NCI-H345 treated with DMSO at 0.1 percent for 48 hours (cell line): ENCODE data around the gene INO80E.
"Not testable (repeated sequence)": the region's sequence is repeated elsewhere in the genome, so short reads cannot be mapped to it uniquely, and the experiment has no call there.

Experiments
- DNase-seq: peaks from one replicate; lab custom pipeline; 2025; ENCODE audit not compliant: unreplicated experiment; lab: John Stamatoyannopoulos, UW

The INO80E gene

GRCh38 chr16:29995911-29996765, at the start of gene INO80E:
Gene INO80E, plus strand, starts transcription at chr16:29996241. Its CDS starts 70 bp downstream, at chr16:29996311.
- DNase-seq, result peak; percentile 99

GRCh38 chr16:29947897-29948296, 48.1 kb upstream of the INO80E start:
- DNase-seq, result no peak

- DNase-seq, result no peak
Measured at GRCh38 chr16:29950806-29951461, 45.1 kb upstream of the INO80E start.

- no peak for DNase-seq
Measured at GRCh38 chr16:29951625-29952365, 44.2 kb upstream of the INO80E start.

DNA sequence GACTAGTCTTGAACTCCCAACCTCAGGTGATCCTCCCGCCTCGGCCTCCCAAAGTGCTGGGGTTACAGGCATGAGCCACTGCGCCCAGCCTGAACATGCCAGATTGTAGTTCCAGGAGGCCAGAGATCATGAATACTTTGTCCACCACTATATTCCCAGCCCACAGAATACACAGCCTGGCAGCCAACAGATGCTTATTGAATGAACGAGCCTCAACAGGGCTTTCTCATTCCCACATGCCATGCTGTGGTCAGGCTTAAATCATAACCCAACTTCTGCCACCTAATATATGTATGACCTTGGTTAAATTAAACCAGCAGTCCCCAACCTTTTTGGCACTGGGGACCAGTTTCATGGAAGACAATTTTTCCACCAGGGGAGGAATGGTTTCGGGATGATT, 37.3 kb upstream of the INO80E start:
- no peak for DNase-seq

DNA sequence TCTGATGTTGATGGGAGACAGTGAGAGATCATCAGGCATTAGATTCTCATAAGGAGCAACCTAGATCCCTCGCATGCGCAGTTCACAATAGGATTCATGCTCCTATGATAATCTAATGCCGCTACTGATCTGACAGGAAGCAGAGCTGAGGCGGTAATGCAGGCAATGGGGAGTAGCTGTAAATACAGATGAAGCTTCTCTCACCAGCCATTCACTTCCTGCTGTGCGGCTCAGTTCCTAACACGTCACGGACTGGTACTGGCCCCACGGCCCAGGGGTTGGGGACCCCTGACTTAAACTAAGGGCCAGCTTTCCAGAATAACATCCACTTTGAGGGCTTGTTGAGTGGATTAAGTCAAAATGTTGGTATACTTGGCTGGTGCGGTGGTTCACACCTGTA, 36.7 kb upstream of the INO80E start:
- no peak for DNase-seq

DNA sequence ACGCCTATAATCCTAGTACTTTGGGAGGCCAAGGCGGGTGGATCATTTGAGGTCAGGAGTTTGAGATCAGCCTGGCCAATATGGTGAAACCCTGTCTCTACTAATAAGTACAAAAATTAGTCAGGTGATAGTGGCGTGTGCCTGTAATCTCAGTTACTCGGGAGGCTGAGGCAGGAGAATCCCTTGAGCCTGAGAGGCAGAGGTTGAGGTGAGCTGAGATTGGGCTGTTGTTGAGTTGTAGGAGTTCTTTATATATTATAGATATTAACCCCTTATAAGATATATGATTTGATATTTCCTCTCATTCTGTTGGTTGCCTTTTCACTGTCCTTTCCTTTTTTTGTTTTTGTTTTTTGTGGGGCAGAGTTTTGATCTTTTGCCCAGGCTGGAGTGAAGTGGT, 36.2 kb upstream of the INO80E start:
- not testable (repeated sequence) for DNase-seq

DNA sequence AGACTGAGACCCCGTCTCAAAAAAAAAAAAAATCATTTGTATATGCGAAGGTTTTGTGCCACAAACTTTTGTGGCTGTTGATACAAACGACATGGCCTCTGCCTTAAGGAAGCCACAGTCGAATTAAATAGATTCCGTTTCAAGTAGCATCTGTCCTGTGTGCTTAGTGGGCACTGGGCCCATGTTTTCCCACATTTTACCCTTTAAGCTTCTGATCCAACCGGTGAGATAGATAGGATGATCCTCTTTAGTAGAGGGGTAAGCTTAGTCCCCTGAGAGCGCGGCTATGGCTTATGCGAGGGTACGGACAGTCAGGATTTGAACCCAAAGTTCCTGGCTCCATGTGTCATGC, 34.9 kb upstream of the INO80E start:
- no peak for DNase-seq

GRCh38 chr16:29961479-29962343, 34.3 kb upstream of the INO80E start, which contains the start of gene TMEM219:
Gene TMEM219, plus strand, starts transcription at chr16:29962079. Its CDS starts 1,065 bp downstream, at chr16:29963144.
- peak; percentile 91 for DNase-seq

DNA sequence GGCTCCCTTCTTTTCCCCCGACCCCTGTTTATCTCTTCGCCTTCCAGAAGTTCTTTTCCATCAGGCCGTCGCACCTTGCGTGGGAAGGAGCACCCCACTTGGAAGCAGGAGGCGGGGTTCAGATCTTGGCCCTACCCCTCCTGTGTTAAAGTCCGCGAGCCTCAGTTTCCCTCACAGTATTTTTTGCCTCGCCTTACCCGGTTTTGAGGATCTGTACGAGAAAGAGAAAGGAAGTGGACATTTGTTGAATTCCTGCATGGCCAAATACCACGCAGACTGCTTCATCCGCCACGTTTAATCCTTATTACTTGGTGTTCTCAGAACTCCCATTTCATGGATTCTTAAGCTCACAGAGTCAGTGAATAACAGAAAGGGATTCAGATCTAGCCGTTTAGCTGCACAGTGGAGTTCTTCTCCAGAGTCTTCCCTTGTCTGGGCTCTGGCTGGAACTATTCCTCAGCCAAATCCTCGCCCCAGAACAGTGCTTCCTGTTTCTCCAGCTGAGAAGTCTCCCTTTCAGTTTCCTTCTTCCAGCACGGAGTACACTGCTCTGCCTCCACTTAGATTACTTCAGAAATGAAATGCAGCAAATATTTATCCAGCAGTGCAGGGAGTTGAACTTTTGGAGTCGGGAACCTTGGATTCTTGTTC, 33.6 kb upstream of the INO80E start:
- no peak for DNase-seq

GRCh38 chr16:29963021-29963743, 32.9 kb upstream of the INO80E start:
- DNase-seq, result no peak

- DNase-seq, result no peak
Measured at GRCh38 chr16:29968205-29968604, 27.8 kb upstream of the INO80E start.

DNA sequence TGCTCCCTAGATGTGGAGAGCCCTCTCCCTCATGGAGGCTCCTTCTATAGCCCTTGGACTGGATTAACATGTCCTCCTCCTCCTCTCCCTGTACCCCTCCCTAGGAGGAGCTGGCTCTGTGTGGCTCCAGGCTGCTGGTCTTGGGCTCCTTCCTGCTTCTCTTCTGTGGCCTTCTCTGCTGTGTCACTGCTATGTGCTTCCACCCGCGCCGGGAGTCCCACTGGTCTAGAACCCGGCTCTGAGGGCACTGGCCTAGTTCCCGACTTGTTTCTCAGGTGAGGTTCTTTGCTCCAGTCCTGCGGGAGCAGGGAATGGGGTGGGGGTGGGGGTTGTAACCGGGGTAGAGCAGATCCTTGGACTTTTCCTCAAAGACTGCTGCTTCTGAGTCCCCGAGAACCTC, 24.7 kb upstream of the INO80E start:
- DNase-seq, result no peak

GRCh38 chr16:29972500-29972899, 23.5 kb upstream of the INO80E start:
- DNase-seq, result no peak

DNA sequence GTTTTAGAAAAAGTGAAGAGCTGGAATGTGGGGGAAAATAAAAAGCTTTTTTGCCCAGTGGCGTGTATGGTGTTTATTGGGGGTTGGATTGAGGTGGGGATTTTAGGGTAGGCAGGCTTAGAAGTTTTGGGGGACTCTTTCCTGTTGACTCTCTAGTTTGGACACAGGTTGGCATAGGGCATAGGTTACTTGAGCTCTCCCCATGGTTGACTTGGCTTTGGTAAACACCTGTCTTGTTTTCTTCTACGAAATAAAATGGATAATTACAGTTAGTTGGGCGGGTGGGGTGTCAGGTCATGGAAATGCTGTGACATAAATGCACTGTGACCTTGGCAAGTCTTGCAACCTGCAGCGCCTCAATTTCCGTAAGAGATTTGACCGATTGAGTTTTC, 23.1 kb upstream of the INO80E start:
- DNase-seq, result no peak

DNA sequence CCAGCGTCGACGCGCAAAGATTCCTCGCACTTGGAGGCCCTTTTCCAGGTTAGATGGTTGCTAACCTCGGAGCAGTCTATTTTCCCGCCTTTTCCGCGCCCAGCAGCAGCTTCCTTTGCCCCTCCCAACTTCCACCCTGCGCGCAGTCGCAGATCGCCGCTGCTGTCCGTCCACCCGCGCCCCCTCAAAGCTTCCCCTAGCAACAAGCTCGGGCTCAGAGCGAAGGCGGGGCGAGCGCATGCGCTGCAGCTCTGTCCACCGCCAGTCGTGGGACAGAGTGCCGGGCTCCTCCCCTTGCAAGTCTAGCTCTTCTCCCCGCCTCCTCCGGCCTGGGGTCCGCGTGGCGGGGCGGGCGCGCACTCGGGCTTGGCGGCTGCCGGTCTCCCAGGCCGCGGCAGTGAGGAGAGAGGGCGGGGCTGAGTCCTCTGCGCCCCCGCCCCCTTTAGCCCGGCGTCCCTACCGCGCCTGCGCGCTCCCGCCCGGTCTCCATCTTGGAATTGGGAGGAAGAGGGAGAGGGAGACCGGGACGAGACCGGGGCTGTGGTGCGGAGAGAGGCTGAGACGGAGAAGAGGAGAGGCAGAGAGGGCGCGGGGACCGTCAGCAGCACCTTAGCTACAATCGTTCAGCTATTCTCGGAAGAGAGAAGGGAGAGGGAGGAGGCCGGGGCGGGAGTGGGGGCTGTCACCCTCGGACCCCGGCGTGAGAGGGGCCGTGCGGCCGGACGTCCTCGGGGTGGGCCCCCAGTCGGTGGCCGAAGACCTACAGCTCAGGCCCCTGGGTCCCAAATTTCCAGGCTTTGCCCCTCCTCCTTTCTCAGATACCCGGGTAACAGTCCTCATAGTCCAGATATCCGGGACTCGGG, 22.4 kb upstream of the INO80E start, which contains the start of gene TAOK2:
TAOK2 (plus strand) TSS at position 485 of the 863 bp plus-strand sequence. CDS start 3,905 bp downstream, outside the sequence.
- DNase-seq, result peak; percentile 99

DNA sequence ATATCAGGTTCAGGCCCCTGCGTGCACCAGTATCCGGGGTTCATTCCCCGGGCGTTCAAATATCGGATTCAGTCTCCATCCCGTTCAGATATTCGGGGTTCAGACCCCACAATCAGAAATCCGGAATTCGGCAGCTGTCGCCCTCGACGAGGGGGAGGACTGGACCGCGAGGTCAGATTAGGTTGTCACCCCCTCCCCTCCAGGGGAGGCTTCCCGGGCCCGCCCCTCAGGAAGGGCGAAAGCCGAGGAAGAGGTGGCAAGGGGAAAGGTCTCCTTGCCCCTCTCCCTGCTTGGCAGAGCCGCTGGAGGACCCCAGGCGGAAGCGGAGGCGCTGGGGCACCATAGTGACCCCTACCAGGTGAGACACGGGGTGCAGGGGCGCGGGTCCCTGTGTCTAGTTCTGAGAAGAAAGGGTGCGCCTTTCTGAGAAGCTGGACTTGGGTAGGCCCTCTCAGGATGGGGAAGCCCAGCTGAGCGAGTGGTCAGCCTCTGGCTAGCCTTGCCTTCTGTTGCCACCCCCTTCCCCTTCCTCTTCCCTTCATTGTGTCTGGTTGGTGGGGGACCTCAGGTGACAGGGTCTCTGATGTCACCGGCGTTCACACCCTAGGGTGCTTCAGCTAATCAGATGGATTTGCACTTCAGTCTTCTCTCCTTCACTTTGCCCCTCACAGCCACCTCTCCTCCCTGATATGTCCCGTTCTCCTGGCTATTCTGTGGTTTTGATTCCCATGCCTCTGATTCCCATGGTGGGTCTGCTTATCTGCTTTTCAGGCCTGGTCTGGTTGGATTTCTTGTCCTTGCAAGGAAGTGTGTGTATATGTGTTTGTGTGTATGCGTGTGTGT, 21.5 kb upstream of the INO80E start:
- DNase-seq, result no peak

GRCh38 chr16:29975134-29975538, 20.9 kb upstream of the INO80E start:
- no peak for DNase-seq
